Measurements from ENCODE around the gene LIMA1. TPM values are rescaled to one million over a fixed set of nuclear protein-coding genes. Genes with fewer than 3 reads are reported as not detected.
A peak's percentile ranks its signal among the peaks of the same experiment; 100 is the strongest.
"Not testable (repeated sequence)": the region's sequence is repeated elsewhere in the genome, so short reads cannot be mapped to it uniquely, and the experiment has no call there.

LIMA1 gene
- polyA plus RNA-seq (2013, experiment 1 of 4) = 25.3 TPM
- 24.4 TPM for polyA plus RNA-seq (2013, experiment 2 of 4)
- polyA plus RNA-seq (2013, experiment 3 of 4) = 22.8 TPM
- 23.3 TPM for polyA plus RNA-seq (2013, experiment 4 of 4)

DNA sequence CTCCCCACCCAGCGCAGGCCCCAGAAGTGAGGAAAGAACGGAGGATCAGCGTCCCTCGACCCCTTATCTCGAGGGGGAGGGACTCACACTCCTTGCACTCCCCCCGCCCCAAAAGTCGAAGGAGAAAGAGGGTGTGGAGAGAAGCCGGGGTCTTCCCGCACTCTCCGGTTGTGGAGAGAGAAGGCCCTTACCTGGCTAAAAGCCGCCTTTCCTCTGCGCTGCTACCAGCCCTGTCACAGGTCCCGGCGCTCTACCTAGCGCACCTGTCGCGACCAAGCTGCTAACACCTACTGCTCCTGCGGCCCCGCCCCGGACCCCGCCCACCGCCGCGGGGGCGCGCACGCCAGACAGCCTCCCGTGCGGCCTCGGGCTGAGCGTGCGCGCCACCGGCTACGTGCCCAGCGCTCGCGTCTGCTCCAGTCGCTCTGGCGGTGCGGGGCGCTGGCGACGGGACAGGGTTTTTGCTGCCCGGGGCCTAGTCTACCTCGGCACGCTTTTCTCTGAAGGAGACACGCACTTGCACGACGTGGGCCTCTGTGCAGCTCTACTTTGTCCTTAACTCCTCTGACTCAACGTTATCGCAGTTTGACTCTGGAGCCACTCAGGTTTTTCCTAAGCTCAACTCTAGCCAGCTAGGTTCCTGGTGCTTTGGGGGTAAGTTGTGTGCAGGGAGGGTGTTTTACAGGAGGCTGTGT lies at the start of gene LIMA1:
Gene LIMA1 (minus strand): TSS at position 292 of the 695 bp plus-strand sequence. CDS start 34,769 bp downstream, outside the sequence.
- 1% methylated on average over 52 of the region's 52 CpGs for WGBS, 2 experiments
- H3K9me3 ChIP-seq (ENCODE audit: control insufficient read depth, low read length) = no peaks in the 10 kb centered on the region
- peaks cover 21% of the 10 kb centered on the region for H3K27me3 ChIP-seq (ENCODE audit: control insufficient read depth, insufficient read depth, low read length, poor library complexity, severe bottlenecking)
- peaks cover 3% of the 10 kb centered on the region for H3K4me1 ChIP-seq (ENCODE audit: control insufficient read depth, insufficient read depth, low read length)
- no peak within 1 kb of the TSS for H3K27ac ChIP-seq (ENCODE audit: insufficient read depth, low read depth, low read length, poor library complexity, severe bottlenecking)
- H3K4me3 ChIP-seq (ENCODE audit: insufficient read depth, low read depth, low read length) = peak within 1 kb of the TSS; percentile 59
- no peaks in the 10 kb centered on the region for H3K36me3 ChIP-seq (ENCODE audit: control insufficient read depth, insufficient read depth, low read length)

DNA sequence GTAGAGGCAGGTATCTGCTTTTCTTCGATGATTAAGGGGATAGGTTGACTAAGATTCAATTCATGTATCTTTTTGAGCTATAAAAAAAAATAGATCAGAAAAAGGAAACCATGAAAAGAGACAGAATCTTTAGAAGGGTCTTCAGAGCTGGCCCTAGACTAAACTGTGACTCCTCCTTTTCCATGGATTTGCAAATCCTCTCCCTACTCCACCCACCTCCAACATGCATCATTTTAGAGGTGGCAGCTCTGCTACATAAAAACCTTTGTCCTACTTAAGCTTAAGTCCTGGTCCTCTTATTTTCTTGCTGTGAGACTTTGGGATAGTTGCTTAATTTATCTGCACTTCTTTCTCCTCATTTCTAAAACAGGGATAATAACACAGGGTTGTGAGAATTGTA lies 48.4 kb upstream of the LIMA1 start:
- Histone ChIP-seq H3K36me3 (ENCODE audit: control insufficient read depth, insufficient read depth, low read length) (no peaks in the 10 kb centered on the region), H3K4me3 (ENCODE audit: insufficient read depth, low read depth, low read length) (no peak overlapping the region), H3K27me3 (ENCODE audit: control insufficient read depth, insufficient read depth, low read length, poor library complexity, severe bottlenecking) (no peaks in the 10 kb centered on the region), H3K9me3 (ENCODE audit: control insufficient read depth, low read length) (no peaks in the 10 kb centered on the region), H3K27ac (ENCODE audit: insufficient read depth, low read depth, low read length, poor library complexity, severe bottlenecking) (no peak overlapping the region), H3K4me1 (ENCODE audit: control insufficient read depth, insufficient read depth, low read length) (no peaks in the 10 kb centered on the region)
- 100% methylated on average over 1 of the region's 1 CpG for WGBS, 2 experiments

DNA sequence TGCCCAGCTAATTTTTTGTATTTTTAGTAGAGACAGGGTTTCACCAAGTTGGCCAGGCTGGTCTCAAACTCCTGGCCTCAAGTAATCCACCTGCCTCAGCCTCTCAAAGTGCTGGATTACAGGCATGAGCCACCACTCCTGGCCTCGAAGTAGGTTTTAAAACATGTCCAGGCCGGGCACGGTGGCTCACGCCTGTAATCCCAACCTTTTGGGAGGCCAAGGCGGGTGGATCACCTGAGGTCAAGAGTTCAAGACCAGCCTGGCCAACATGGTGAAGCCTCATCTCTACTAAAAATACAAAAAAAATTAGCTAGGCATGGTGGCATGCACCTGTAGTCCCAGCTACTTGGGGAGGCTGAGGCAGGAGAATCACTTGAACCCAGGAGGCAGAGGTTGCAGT lies 45.3 kb upstream of the LIMA1 start:
- H3K36me3 ChIP-seq (ENCODE audit: control insufficient read depth, insufficient read depth, low read length); H3K27ac ChIP-seq (ENCODE audit: insufficient read depth, low read depth, low read length, poor library complexity, severe bottlenecking); H3K9me3 ChIP-seq (ENCODE audit: control insufficient read depth, low read length); H3K4me3 ChIP-seq (ENCODE audit: insufficient read depth, low read depth, low read length); H3K4me1 ChIP-seq (ENCODE audit: control insufficient read depth, insufficient read depth, low read length); H3K27me3 ChIP-seq (ENCODE audit: control insufficient read depth, insufficient read depth, low read length, poor library complexity, severe bottlenecking): not testable (repeated sequence)
- 91 to 92% methylated on average over 5 of the region's 5 CpGs for WGBS, 2 experiments

DNA sequence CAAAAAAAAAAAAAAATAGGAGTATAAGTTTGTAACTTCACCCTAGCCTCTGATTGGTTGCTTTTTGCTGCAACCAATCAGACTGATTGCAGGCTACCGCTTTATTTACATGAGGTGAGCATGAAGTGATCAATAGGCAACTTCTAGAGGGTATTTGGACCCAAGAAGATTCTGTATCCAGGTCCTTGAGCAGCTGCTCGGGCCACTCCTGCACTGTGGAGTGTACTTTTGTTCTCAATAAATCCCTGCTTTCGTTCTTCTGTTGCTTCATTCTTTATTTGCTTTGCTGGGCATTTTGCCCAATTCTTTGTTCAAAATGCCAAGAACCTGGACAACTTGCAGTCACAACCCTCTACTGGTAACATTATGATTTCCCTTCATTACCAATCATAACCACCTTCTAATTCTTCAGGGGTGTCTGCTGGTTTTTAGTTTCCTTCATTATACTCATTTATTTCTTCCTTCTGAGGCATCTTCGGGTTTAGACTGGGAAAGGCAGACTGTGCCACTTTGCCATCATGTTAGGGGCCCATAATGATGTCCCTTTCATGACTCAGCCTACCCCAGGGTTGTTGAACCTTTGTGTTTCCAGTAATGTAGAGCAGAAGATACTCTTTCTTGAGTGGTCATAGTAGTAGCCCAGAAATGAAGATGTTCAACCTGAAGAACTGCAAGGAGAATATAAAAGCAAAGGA lies 43.4 kb upstream of the LIMA1 start:
- Histone ChIP-seq H3K4me3 (ENCODE audit: insufficient read depth, low read depth, low read length) (no peak overlapping the region), H3K27me3 (ENCODE audit: control insufficient read depth, insufficient read depth, low read length, poor library complexity, severe bottlenecking) (no peaks in the 10 kb centered on the region), H3K36me3 (ENCODE audit: control insufficient read depth, insufficient read depth, low read length) (no peaks in the 10 kb centered on the region), H3K9me3 (ENCODE audit: control insufficient read depth, low read length) (no peaks in the 10 kb centered on the region), H3K4me1 (ENCODE audit: control insufficient read depth, insufficient read depth, low read length) (no peaks in the 10 kb centered on the region), H3K27ac (ENCODE audit: insufficient read depth, low read depth, low read length, poor library complexity, severe bottlenecking) (no peak overlapping the region)
- WGBS, 2 experiments = 88 to 91% methylated on average over 4 of the region's 4 CpGs

DNA sequence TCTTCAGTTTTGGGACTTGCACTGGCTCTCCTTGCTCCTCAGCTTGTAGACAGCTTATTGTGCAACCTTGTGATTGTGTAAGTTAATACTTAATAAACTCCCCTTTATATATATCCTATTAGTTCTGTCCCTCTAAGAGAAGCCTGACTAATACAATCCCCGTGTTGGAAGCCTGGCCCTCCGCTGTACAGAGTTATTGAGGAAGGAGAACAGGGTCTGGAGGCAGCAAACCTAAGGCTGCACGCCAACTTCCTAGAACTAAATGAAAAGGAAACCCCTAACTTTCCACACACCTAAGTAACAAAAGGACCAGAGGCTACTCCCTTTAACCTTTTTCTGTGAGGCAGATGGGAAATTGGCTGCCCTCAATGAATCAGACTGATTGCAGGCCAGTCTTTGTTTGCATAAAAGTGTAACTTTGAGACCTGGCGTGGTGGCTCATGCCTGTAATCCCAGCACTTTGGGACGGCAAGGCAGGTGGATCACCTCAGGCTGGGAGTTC lies 42.6 kb upstream of the LIMA1 start:
- H3K36me3 ChIP-seq (ENCODE audit: control insufficient read depth, insufficient read depth, low read length) = no peaks in the 10 kb centered on the region
- no peaks in the 10 kb centered on the region for H3K4me1 ChIP-seq (ENCODE audit: control insufficient read depth, insufficient read depth, low read length)
- H3K9me3 ChIP-seq (ENCODE audit: control insufficient read depth, low read length) = no peaks in the 10 kb centered on the region
- no peaks in the 10 kb centered on the region for H3K27me3 ChIP-seq (ENCODE audit: control insufficient read depth, insufficient read depth, low read length, poor library complexity, severe bottlenecking)
- H3K27ac ChIP-seq (ENCODE audit: insufficient read depth, low read depth, low read length, poor library complexity, severe bottlenecking) = no peak overlapping the region
- WGBS, 2 experiments = 91 to 92% methylated on average over 5 of the region's 5 CpGs
- no peak overlapping the region for H3K4me3 ChIP-seq (ENCODE audit: insufficient read depth, low read depth, low read length)

DNA sequence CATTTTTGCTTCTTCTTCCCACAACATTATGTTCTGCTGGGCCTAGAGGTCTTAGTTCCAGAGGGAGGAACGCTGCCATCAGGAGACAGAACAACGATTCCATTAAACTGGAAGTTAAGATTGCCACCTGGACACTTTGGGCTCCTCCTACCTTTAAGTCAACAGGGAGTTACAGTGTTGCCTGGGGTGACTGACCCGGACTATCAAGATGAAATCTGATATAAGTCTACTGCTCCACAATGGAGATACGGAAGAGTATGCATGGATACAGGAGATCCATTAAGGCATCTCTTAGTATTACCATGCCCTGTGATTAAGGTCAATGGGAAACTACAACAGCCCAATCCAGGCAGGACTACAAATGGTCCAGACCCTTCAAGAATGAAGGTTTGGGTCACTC lies 41.5 kb upstream of the LIMA1 start:
- H3K36me3 ChIP-seq (ENCODE audit: control insufficient read depth, insufficient read depth, low read length); H3K9me3 ChIP-seq (ENCODE audit: control insufficient read depth, low read length); H3K27me3 ChIP-seq (ENCODE audit: control insufficient read depth, insufficient read depth, low read length, poor library complexity, severe bottlenecking); H3K4me1 ChIP-seq (ENCODE audit: control insufficient read depth, insufficient read depth, low read length); H3K4me3 ChIP-seq (ENCODE audit: insufficient read depth, low read depth, low read length); H3K27ac ChIP-seq (ENCODE audit: insufficient read depth, low read depth, low read length, poor library complexity, severe bottlenecking): not testable (repeated sequence)
- 90 to 95% methylated on average over 4 of the region's 4 CpGs for WGBS, 2 experiments

DNA sequence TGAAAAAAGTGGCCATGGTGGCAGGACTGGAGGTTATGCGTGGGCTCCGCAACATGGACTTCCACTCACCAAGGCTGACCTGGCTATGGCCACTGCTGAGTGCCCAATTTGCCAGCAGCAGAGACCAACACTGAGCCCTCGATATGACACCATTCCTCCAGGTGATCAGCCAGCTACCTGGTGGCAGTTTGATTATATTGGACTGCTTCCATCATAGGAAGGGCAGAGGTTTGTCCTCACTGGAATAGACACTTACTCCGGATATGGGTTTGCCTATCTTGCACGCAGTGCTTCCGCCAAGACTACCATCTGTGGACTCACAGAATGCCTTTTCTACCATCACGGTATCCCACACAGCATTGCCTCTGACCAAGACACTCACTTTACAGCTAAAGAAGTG lies 40.8 kb upstream of the LIMA1 start:
- H3K27ac ChIP-seq (ENCODE audit: insufficient read depth, low read depth, low read length, poor library complexity, severe bottlenecking); H3K4me3 ChIP-seq (ENCODE audit: insufficient read depth, low read depth, low read length); H3K27me3 ChIP-seq (ENCODE audit: control insufficient read depth, insufficient read depth, low read length, poor library complexity, severe bottlenecking); H3K4me1 ChIP-seq (ENCODE audit: control insufficient read depth, insufficient read depth, low read length); H3K36me3 ChIP-seq (ENCODE audit: control insufficient read depth, insufficient read depth, low read length); H3K9me3 ChIP-seq (ENCODE audit: control insufficient read depth, low read length): not testable (repeated sequence)
- WGBS, 2 experiments = 95 to 96% methylated on average over 7 of the region's 7 CpGs

DNA sequence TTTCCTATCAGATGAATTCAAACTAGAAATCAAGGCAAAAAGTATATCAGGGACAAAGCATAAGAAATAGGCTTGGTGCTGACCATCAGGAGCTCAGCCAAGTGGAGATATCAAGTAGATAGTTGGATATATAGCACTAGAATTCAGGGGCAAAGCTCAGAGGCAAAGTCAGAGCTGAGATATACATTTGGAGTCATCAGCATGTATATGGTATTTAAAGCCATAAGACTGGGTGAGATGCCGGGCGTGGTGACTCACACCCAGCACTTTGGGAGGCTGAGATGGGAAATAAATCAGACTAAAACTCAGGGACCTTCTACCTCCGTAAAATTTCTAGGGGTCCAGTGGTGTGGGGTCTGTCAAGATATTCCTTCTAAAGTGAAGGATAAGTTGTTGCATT lies 38.9 kb upstream of the LIMA1 start:
- WGBS, 2 experiments = 98 to 100% methylated on average over 3 of the region's 3 CpGs
- H3K27me3 ChIP-seq (ENCODE audit: control insufficient read depth, insufficient read depth, low read length, poor library complexity, severe bottlenecking) = no peaks in the 10 kb centered on the region
- H3K9me3 ChIP-seq (ENCODE audit: control insufficient read depth, low read length) = no peaks in the 10 kb centered on the region
- H3K4me3 ChIP-seq (ENCODE audit: insufficient read depth, low read depth, low read length) = no peak overlapping the region
- no peaks in the 10 kb centered on the region for H3K4me1 ChIP-seq (ENCODE audit: control insufficient read depth, insufficient read depth, low read length)
- H3K27ac ChIP-seq (ENCODE audit: insufficient read depth, low read depth, low read length, poor library complexity, severe bottlenecking) = no peak overlapping the region
- H3K36me3 ChIP-seq (ENCODE audit: control insufficient read depth, insufficient read depth, low read length) = no peaks in the 10 kb centered on the region

DNA sequence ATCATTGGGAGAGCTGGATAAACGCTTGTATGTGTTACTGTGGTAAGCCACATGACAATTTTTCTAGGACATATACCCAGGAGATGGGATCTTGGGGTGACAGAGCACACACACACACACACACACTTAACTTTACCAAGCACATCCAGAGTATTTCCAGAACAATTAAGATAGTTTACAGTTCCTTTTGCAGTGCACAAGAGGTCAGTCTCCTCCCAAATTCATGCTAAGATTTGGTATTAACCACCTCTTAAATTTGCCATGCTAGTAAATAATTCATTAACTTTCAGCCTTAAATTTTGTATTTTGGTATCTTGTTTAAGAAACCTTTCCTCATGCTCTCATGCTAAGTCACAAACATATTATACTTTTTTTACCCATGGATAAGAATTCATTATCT lies 33.9 kb upstream of the LIMA1 start:
- Histone ChIP-seq H3K36me3 (ENCODE audit: control insufficient read depth, insufficient read depth, low read length) (no peaks in the 10 kb centered on the region), H3K4me1 (ENCODE audit: control insufficient read depth, insufficient read depth, low read length) (no peaks in the 10 kb centered on the region), H3K9me3 (ENCODE audit: control insufficient read depth, low read length) (no peaks in the 10 kb centered on the region), H3K27me3 (ENCODE audit: control insufficient read depth, insufficient read depth, low read length, poor library complexity, severe bottlenecking) (no peaks in the 10 kb centered on the region), H3K27ac (ENCODE audit: insufficient read depth, low read depth, low read length, poor library complexity, severe bottlenecking) (no peak overlapping the region), H3K4me3 (ENCODE audit: insufficient read depth, low read depth, low read length) (no peak overlapping the region)
- 92 to 100% methylated on average over 1 of the region's 1 CpG for WGBS, 2 experiments

DNA sequence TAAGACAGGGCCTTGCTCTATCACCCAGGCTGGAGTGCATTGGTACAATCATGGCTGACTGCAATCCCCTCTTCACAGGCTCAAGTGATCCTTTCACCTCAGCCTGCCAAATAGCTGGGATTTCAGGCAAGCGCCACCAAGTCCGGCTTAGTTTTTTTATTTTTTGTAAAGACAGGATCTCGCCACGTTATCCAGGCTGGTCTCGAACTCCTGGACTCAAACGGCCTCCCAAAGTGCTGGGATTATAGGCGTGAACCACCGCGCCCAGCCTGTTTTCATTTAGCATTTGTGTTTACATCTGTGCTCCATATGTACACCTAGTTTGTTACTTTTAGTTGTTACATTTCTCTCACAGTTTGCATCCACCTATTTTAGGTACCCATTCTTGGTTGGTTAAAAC lies 32.5 kb upstream of the LIMA1 start:
- Histone ChIP-seq H3K4me3 (ENCODE audit: insufficient read depth, low read depth, low read length) (no peak overlapping the region), H3K27me3 (ENCODE audit: control insufficient read depth, insufficient read depth, low read length, poor library complexity, severe bottlenecking) (no peaks in the 10 kb centered on the region), H3K4me1 (ENCODE audit: control insufficient read depth, insufficient read depth, low read length) (no peaks in the 10 kb centered on the region), H3K9me3 (ENCODE audit: control insufficient read depth, low read length) (no peaks in the 10 kb centered on the region), H3K27ac (ENCODE audit: insufficient read depth, low read depth, low read length, poor library complexity, severe bottlenecking) (no peak overlapping the region), H3K36me3 (ENCODE audit: control insufficient read depth, insufficient read depth, low read length) (no peaks in the 10 kb centered on the region)
- 90 to 95% methylated on average over 9 of the region's 9 CpGs for WGBS, 2 experiments

Measured in ectodermal cell (in vitro differentiated cells).